Measurements from ENCODE around the gene RNF32. TPM values are rescaled to one million over a fixed set of nuclear protein-coding genes. Genes with fewer than 3 reads are reported as not detected.

RNF32 gene
- total and polyA plus RNA-seq, 12 donors: 0.26 to 8.5 (median 0.92) TPM

- H3K27me3 ChIP-seq: no peaks in the 10 kb centered on the region
- H3K36me3 ChIP-seq (replicated peaks in 1 of 2): no peaks in the 10 kb centered on the region
- no peaks in the 10 kb centered on the region for H3K4me1 ChIP-seq (replicated peaks in 1 of 2)
- H3K27ac ChIP-seq: no peak overlapping the region
- WGBS, 4 donors: 74 to 85% (median 82%) methylated on average over 3 to 5 of the region's 5 CpGs
- TF ChIP-seq POLR2A (IDR thresholded peaks at IDR 0.05) (no peak), CTCF (IDR thresholded peaks at IDR 0.05) (no peak)
- DNase-seq: no peak
- intact Hi-C loops (cut with DNase I): no loop called here
- H3K9me3 ChIP-seq (replicated peaks in 1 of 3): no peaks in the 10 kb centered on the region
- no peak overlapping the region for H3K4me3 ChIP-seq
Observed at GRCh38 chr7:156703773-156704482, 63.4 kb downstream of the RNF32 start.

- TF ChIP-seq CTCF (IDR thresholded peaks at IDR 0.05): peak in 1 of 6 experiments; percentile 11
- no peak for TF ChIP-seq POLR2A (IDR thresholded peaks at IDR 0.05)
- H3K27ac ChIP-seq: no peak overlapping the region
- peak in 2 of 7 donors; percentile 34 to 39 for DNase-seq
Observed at GRCh38 chr7:156722043-156722826, 81.7 kb downstream of the RNF32 start.

GRCh38 chr7:156725073-156725472 is 84.5 kb downstream of the RNF32 start:
- Histone ChIP-seq H3K4me3 (no peak overlapping the region), H3K27me3 (no peaks in the 10 kb centered on the region), H3K27ac (no peak overlapping the region), H3K4me1 (replicated peaks in 1 of 2) (peaks cover 4 to 11% of the 10 kb centered on the region in 2 donors), H3K9me3 (replicated peaks in 1 of 3) (peaks cover 0 to 5% (median 0%) of the 10 kb centered on the region in 3 donors), H3K36me3 (replicated peaks in 1 of 2) (no peaks in the 10 kb centered on the region)
- intact Hi-C loops (cut with DNase I): no loop called here
- WGBS, 4 donors: 76 to 92% (median 81%) methylated on average over 5 of the region's 5 CpGs
- DNase-seq: no peak
- TF ChIP-seq CTCF (IDR thresholded peaks at IDR 0.05) (no peak), POLR2A (IDR thresholded peaks at IDR 0.05) (no peak)

More at GRCh38 chr7:156722043-156722826, 81.7 kb downstream of the RNF32 start:
- Histone ChIP-seq H3K4me3 (no peak overlapping the region), H3K4me1 (replicated peaks in 1 of 2) (peaks cover 4 to 11% of the 10 kb centered on the region in 2 donors), H3K36me3 (replicated peaks in 1 of 2) (no peaks in the 10 kb centered on the region), H3K27me3 (no peaks in the 10 kb centered on the region), H3K9me3 (replicated peaks in 1 of 3) (peaks cover 0 to 5% (median 0%) of the 10 kb centered on the region in 3 donors)
- intact Hi-C loops (cut with DNase I): no loop called here
- 42 to 51% (median 49%) methylated on average over 4 of the region's 4 CpGs for WGBS, 4 donors

- Histone ChIP-seq H3K27me3 (no peaks in the 10 kb centered on the region), H3K4me3 (no peak overlapping the region), H3K9me3 (replicated peaks in 1 of 3) (peaks cover 0 to 5% (median 0%) of the 10 kb centered on the region in 3 donors), H3K27ac (no peak overlapping the region), H3K36me3 (replicated peaks in 1 of 2) (no peaks in the 10 kb centered on the region), H3K4me1 (replicated peaks in 1 of 2) (peaks cover 4 to 11% of the 10 kb centered on the region in 2 donors)
- DNase-seq: no peak
- TF ChIP-seq CTCF (IDR thresholded peaks at IDR 0.05): no peak
- no peak for TF ChIP-seq POLR2A (IDR thresholded peaks at IDR 0.05)
- intact Hi-C loops (cut with DNase I): no loop called here
Observed at GRCh38 chr7:156725936-156726335, 85.4 kb downstream of the RNF32 start.
